Activated gamma-delta T cell (primary cell): ENCODE data around the gene F8A1.
"Not testable (repeated sequence)": the region's sequence is repeated elsewhere in the genome, so short reads cannot be mapped to it uniquely, and the experiment has no call there.

Source experiments
- DNase-seq: peaks from one replicate; lab custom pipeline; 2025; lab: John Stamatoyannopoulos, UW

The F8A1 gene

DNA sequence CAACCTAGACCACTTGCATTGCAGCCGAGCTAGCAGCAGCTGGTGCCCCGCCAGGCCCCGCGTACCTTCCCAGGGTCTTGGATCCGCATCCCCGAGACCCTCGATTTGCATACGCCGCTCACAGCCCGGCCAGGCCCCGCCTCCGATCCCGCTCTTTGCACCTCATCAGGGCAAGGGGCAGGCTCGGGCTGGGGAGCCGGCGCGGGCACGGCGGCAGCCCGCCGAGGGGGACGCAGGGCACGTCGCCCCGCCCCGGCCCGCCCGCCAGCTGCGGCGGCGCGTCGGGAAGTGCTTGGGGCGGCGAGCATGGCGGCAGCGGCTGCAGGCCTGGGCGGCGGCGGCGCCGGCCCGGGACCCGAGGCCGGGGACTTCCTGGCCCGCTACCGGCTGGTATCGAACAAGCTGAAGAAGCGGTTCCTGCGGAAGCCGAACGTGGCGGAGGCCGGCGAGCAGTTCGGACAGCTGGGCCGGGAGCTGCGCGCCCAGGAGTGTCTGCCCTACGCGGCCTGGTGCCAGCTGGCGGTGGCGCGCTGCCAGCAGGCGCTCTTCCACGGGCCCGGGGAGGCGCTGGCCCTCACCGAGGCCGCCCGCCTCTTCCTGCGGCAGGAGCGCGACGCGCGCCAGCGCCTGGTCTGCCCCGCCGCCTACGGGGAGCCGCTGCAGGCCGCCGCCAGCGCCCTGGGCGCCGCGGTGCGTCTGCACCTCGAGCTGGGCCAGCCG, at the start of gene F8A1:
TSS of gene F8A1 (plus strand) at position 287 of the 720 bp plus-strand sequence. CDS start at position 307, 20 bp downstream.
- not testable (repeated sequence) for DNase-seq

- DNase-seq = no peak
Measured at GRCh38 chrX:154840856-154841255, 45.3 kb upstream of the F8A1 start.

DNA sequence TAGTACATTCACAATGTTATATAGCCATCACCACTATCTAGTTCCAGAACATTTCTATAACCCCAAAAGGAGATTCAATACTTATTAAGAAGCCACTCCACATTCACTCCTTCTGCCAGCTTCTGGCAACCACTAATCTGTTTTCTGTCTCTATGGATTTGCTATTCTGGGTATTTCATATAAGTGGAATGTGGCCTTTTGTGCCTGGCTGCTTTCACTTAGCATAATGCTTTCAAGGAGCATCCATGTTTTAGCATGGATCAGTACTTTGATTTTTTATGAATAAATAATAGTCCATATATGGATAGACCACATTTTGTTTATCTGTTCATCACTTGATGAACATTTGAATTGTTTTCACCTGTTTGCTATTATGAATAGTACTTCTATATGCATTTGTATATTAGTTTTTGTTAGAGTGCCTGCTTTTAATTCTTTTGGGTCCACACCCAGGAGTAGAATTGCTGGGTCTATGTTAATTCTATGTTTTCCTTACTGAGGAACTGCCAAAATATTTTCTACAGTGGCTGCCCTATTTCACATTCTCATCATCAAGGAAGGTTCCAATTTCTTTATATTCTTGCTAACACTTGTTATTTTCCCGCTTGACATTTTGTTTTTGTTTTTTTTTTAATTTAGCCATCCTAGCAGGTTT, 35.1 kb upstream of the F8A1 start:
- no peak for DNase-seq

DNA sequence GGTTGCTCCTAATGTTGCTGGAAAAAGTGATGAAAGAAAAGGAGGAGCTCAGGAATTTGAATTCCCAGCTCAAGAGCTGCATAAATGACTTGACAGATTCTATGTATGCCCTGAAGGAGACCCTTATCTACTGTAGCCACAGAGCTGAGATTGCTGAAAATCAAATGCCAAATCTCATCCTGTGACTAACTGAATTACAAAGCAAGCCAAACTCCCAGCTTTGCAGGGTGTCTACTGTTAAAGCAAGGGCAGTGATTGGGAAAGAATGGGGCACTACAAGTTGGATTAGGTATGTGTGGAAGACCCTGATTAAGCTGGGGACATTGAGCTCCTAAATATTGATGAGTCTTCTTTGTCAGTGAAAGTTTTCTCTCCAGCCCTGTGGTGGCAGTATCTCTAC, 30.9 kb upstream of the F8A1 start:
- DNase-seq = no peak

GRCh38 chrX:154868522-154868921, 17.6 kb upstream of the F8A1 start:
- DNase-seq = not testable (repeated sequence)

DNA sequence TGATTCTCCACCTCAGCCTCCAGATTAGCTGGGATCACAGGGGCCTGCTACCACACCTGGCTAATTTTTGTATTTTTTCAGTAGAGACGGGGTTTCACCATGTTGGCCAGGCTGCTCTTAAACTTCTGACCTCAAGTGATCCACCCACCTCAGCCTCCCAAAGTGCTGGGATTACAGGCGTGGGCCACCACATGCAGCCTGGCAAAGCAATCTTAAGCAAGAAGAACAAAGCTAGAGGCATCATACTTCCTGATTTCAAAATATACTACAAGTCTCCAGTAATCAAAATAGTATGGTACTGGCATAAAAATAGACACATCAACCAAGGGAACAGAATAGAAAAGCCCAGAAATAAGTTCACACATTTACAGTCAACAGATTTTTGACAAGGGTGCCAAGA, 12.8 kb upstream of the F8A1 start:
- no peak for DNase-seq

DNA sequence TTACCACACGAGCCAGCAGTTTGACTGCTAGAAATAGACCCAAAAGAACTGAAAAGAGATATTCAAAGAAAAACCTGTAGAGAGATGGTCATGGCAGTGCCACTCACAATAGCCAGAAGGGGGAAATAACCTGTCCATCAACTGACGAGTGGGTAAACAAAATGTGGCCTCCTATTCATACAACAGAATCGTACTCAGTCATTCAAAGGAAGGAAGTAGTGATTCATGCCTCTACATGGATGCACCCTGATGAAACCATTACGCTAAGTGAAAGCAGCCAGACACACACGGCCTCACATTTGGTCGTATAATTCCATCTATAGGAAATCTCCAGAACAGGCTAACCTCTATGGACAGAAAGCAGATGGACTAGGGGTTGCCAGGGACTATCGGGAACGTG, 2.1 kb upstream of the F8A1 start:
- not testable (repeated sequence) for DNase-seq

DNA sequence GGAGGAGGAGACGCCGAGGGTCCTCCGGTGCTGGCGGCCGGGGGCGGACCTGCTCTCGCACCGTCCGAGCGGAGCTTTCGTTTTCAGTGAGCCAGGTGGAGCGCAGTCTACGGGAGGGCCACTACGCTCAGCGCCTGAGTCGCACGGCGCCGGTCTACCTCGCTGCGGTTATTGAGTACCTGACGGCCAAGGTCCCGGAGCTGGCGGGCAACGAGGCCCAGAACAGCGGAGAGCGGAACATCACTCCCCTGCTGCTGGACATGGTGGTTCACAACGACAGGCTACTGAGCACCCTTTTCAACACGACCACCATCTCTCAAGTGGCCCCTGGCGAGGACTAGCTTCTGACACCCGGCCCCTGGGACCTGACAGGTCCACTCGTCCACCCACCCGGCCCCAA, 1.1 kb upstream of the F8A1 start:
- not testable (repeated sequence) for DNase-seq

- not testable (repeated sequence) for DNase-seq
Measured at GRCh38 chrX:154885549-154885948, 606 bp upstream of the F8A1 start.

DNA sequence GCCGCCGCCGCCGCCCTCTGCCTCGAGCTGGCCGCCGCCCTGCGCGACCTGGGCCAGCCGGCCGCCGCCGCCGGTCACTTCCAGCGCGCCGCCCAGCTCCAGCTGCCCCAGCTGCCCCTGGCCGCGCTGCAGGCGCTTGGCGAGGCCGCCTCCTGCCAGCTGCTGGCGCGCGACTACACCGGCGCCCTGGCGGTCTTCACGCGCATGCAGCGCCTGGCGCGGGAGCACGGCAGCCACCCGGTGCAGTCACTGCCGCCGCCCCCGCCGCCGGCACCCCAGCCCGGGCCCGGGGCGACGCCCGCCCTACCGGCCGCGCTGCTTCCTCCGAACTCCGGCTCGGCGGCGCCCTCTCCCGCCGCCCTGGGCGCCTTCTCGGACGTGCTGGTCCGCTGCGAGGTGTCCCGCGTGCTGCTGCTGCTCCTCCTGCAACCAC, 650 bp downstream of the F8A1 start:
- DNase-seq = not testable (repeated sequence)

DNA sequence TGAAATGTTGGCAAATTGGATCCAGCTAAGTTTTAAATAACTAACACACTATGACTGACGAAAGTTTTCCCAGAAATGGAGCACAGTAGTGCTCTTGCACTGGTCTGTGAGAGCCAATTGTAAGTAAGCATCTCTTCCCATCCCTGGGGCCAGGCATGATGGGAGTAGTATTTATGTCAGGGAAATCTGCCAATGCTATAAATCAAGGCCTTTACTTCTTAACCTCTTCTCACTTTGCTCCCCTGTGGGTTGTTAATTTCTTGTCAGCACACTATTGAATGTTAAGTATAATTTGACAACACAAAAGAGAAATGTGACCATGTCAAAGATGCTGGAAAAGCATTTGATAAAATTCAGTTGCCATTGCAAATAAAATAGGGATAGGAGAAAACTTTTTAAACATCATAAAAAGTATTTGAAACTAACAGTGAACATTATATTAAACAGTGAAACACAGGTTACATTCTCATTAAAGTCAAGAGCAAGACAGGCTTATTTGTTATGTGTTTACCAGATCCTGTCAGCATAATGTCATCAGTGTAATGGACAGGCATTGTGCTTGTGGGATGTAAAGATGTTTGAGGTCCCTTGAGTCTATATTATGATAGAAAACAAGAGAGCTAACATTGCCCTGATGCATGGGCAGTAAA, 5.0 kb downstream of the F8A1 start:
- DNase-seq = no peak

GRCh38 chrX:154892296-154892695, 6.1 kb downstream of the F8A1 start:
- DNase-seq = no peak

GRCh38 chrX:154900323-154900722, 14.2 kb downstream of the F8A1 start:
- no peak for DNase-seq

GRCh38 chrX:154902408-154902807, 16.3 kb downstream of the F8A1 start:
- DNase-seq = no peak

DNA sequence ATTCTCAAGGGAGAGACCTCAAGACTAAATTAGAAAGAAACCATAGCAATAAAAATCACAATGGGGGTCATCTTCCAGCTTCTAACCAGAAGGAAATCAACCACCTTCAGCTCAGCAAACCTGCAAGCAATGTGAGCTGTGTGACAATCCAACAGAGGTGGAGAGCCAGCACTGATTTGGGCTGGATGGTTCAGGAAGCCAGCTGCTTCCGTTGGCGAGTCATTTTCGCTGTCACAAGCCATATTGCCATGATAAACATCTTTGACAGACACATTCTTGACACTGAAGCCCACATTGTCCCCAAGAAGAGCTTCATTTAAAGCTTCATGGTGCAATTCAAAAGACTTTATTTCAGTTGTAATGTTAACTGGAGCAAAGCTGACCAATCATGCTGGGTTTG, 22.7 kb downstream of the F8A1 start:
- DNase-seq = no peak

- DNase-seq = not testable (repeated sequence)
Measured at GRCh38 chrX:154910048-154910447, 23.9 kb downstream of the F8A1 start.

- not testable (repeated sequence) for DNase-seq
Measured at GRCh38 chrX:154910528-154910927, 24.4 kb downstream of the F8A1 start.

DNA sequence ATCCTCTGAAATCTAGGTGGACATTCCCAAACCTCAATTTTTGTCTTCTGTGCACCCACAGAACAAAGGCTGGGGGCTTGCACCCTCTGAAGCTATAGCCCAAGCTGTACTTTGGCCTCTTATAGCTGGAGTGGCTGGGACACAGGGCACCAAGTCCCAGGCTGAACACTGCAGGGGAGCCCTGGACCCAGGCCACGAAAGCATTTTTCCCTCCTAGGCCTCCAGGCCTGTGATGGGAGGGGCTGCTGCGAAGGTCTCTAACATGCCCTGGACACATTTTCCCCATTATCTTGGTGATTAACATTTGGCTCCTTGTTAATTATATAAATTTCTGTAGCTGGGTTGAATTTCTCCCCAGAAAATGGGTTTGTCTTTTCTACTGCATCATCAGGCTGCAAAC, 27.9 kb downstream of the F8A1 start:
- no peak for DNase-seq

- no peak for DNase-seq
Measured at GRCh38 chrX:154918060-154918483, 31.9 kb downstream of the F8A1 start.

- not testable (repeated sequence) for DNase-seq
Measured at GRCh38 chrX:154924771-154925170, 38.6 kb downstream of the F8A1 start.
